GM13977 (cell line): ENCODE results near the gene ICAM5.

Experiments
- DNase-seq: peaks from one replicate; pipeline ENCODE4 v3.0.0; 2012; ENCODE audit warnings: low spot score
- CTCF ChIP-seq: IDR thresholded peaks from 2 replicates; pipeline ENCODE4 v1.5.1; 2012; ENCODE audit warnings: mild to moderate bottlenecking, control low read depth; ENCODE audit not compliant: insufficient read depth; ENCODE audit errors: extremely low read depth, missing control alignments
- in situ Hi-C: fragments of 300-500 bp; cut with MboI; formaldehyde crosslinking; loops from one replicate; pipeline ENCODE4 v1.12.0; 2022; ENCODE audit warnings: low sequenced_read_pairs, low pct_unique_long_range_greater_than_20kb, mixed read lengths, inconsistent platforms; ENCODE audit not compliant: unreplicated experiment

Gene ICAM5

DNA sequence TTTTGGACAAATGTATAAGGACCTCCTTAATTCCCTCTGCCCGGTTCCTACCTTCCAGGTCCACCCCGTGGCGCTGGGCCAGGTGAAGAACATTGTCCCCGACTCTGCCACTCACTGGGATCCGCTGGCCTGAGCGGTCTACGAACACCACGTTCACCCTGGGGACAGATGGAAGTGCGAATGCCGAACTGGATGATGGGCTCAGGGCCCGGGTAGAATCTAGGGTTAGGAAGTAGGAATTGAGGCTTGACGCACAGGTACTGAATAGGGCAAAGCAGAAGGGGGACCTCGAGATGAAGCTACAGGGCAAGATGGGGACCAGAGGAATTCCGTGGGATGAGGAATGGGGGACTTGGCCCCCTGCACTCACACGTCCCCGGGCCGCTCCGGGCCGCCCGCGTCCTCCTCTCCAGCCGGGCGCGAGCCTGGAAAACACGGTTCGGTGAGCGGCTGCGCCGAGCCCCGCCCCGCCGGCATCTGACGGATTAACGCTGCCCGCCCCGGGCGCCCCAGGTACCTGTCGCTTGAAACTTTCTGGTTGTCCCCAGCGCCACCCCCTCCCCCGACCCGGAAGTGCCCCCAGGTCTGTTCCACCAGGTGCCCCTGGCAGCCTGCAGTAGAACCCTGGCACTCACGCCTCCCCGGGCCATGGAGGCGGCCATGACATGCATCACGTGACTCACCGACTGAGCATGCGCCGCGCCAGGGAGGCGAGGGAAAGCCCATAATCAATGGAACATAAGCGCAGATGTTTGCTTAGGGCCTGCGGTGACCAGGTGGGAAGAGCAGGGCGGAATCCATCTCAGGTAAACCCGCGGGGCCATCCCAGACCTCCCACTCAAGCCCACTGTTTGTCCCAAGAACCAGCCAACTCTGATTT lies 25.8 kb downstream of the ICAM5 start, which contains the start of gene FDX2:
Gene FDX2 (minus strand): TSS at position 681 of the 880 bp plus-strand sequence. CDS start 19 bp downstream, at position 662.
- in situ Hi-C loops = no loop called here
- no peak for TF ChIP-seq CTCF
- peak; percentile 97 for DNase-seq

GRCh38 chr19:10316229-10317044 lies 26.7 kb downstream of the ICAM5 start:
- no peak for DNase-seq
- in situ Hi-C loops = no loop called here
- TF ChIP-seq CTCF = no peak

- DNase-seq = no peak
- in situ Hi-C loops = no loop called here
- no peak for TF ChIP-seq CTCF
These were observed 27.5 kb downstream of the ICAM5 start for GRCh38 chr19:10317045-10317856.

DNA sequence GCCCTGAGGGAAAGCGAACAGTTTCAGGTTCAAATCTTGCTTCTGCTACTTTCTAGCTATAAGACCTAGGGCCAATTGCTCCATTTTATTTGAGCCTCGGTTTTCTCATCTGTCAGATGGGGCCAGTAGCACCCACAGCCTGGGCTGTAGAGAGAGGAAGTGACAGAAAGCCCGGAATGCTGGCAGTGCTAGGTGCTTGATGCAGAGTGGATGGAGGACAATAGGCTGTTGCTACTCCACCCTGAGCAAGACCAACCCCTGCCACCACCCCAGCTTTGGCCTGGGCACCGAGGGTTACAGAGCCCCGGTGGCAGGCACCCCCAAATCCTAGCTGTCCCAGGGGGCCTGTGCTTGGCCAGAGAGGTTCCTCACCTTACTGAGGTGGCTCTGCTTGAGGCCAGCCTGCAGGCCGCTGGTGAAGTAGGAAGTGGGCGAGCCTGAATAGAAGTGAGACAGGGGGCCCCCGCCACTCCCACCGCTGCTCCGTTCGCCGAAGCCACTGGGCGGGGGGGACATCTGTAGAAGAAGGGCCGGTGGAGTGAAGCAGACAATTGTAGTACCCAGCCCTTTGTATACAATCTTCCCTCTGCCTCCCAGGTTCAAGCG lies 28.2 kb downstream of the ICAM5 start:
- no peak for TF ChIP-seq CTCF
- in situ Hi-C loops = no loop called here
- no peak for DNase-seq

GRCh38 chr19:10318807-10319682 lies 29.3 kb downstream of the ICAM5 start:
- in situ Hi-C loops = no loop called here
- no peak for TF ChIP-seq CTCF
- no peak for DNase-seq
